Mucosa of gallbladder (tissue), 1 donor: ENCODE results near the gene CXCL1. TPM values are rescaled to one million over a fixed set of nuclear protein-coding genes. Genes with fewer than 3 reads are reported as not detected.

Source experiments
- DNase-seq: peaks from one replicate; pipeline ENCODE4 v3.0.0-alpha.2; 2020; ENCODE audit warnings: low spot score
- total RNA-seq: library from RNA; stranded (reverse); gene quantifications from one replicate; pipeline ENCODE4 v1.2.1, GENCODE V29; 2021
- donor health status: DM: no; HTN: no; CAD: no.

CXCL1 gene
- total RNA-seq, 1 donor from 2014 or later = 0.58 TPM

- no peak for DNase-seq
These were observed 17.9 kb upstream of the CXCL1 start for GRCh38 chr4:73851293-73851692.

GRCh38 chr4:73852771-73853170, 16.4 kb upstream of the CXCL1 start:
- no peak for DNase-seq

- DNase-seq = no peak
These were observed 15.9 kb upstream of the CXCL1 start, which contains the start of gene PF4V1 for GRCh38 chr4:73853246-73853704. Gene PF4V1 (plus strand): TSS chr4:73853296. CDS start chr4:73853363, 67 bp downstream.

- no peak for DNase-seq
These were observed 15.3 kb upstream of the CXCL1 start for GRCh38 chr4:73853718-73854473.

GRCh38 chr4:73855406-73855805, 13.8 kb upstream of the CXCL1 start:
- DNase-seq = no peak

GRCh38 chr4:73856518-73856917, 12.7 kb upstream of the CXCL1 start:
- DNase-seq = no peak

- DNase-seq = no peak
These were observed 9.5 kb upstream of the CXCL1 start for GRCh38 chr4:73859614-73860088.

GRCh38 chr4:73860181-73860580, 9.0 kb upstream of the CXCL1 start:
- DNase-seq = no peak

GRCh38 chr4:73860917-73861316, 8.3 kb upstream of the CXCL1 start:
- DNase-seq = no peak

GRCh38 chr4:73862322-73862721, 6.9 kb upstream of the CXCL1 start:
- DNase-seq = no peak

GRCh38 chr4:73864365-73864764, 4.8 kb upstream of the CXCL1 start:
- no peak for DNase-seq

GRCh38 chr4:73864961-73865360, 4.2 kb upstream of the CXCL1 start:
- no peak for DNase-seq

- no peak for DNase-seq
These were observed 3.6 kb upstream of the CXCL1 start for GRCh38 chr4:73865431-73866096.

- no peak for DNase-seq
These were observed 2.9 kb upstream of the CXCL1 start for GRCh38 chr4:73866246-73866645.

GRCh38 chr4:73867783-73868182, 1.4 kb upstream of the CXCL1 start:
- no peak for DNase-seq

GRCh38 chr4:73868206-73869129, 725 bp upstream of the CXCL1 start:
- no peak for DNase-seq

- DNase-seq = no peak
These were observed 1.1 kb downstream of the CXCL1 start for GRCh38 chr4:73870260-73870659.

- no peak for DNase-seq
These were observed 1.6 kb downstream of the CXCL1 start for GRCh38 chr4:73870768-73871167.

- no peak for DNase-seq
These were observed 2.5 kb downstream of the CXCL1 start for GRCh38 chr4:73871511-73872310.

- DNase-seq = no peak
These were observed 3.3 kb downstream of the CXCL1 start for GRCh38 chr4:73872316-73873108.
